BJ (cell line): Measurements from ENCODE around the gene CDKAL1. TPM values are rescaled to one million over a fixed set of nuclear protein-coding genes. Genes with fewer than 3 reads are reported as not detected.

Experiments used
- CTCF ChIA-PET: fragments of 350-600 bp; formaldehyde crosslinking; extraction: SDS; loops from one replicate; lab custom pipeline; 2021; ENCODE audit warnings: antibody characterized with exemption, inconsistent platforms; lab: Yijun Ruan, JAX
- POLR2A ChIA-PET: fragments of 300-600 bp; sonication (Branson Sonifier 250); formaldehyde crosslinking; extraction: SDS; loops from one replicate; lab custom pipeline; 2021; ENCODE audit warnings: antibody characterized with exemption; lab: Charles Lee
- DNase-seq: peaks from one replicate; pipeline ENCODE4 v3.0.0-alpha.2; 2011; ENCODE audit warnings: low read depth
- H3K27me3 ChIP-seq: 2 replicates; pipeline ENCODE4 v1.6.0; 2011; ENCODE audit warnings: low read length; ENCODE audit not compliant: control insufficient read depth, insufficient read depth
- H3K36me3 ChIP-seq: 2 replicates; pipeline ENCODE4 v1.5.1; 2011; ENCODE audit warnings: low read length; ENCODE audit not compliant: control insufficient read depth, insufficient read depth
- H3K4me3 ChIP-seq: 2 replicates; pipeline ENCODE4 v1.5.1; 2011; ENCODE audit warnings: low read depth, mild to moderate bottlenecking, control low read depth, low read length
- CTCF ChIP-seq: IDR thresholded peaks from 2 replicates; pipeline ENCODE4 v1.5.1; 2011; ENCODE audit warnings: low read depth, mild to moderate bottlenecking, control low read depth, inconsistent platforms, low read length, moderate library complexity; ENCODE audit not compliant: insufficient read depth
- polyA plus RNA-seq: library from polyadenylated mRNA; depleted of rRNA; stranded (reverse); fragments of >200 nt; gene quantifications from 2 replicates; pipeline ENCODE4 v1.2.3, GENCODE V29; 2011

CDKAL1 gene
- polyA plus RNA-seq, 1 experiment = 3.8 TPM

DNA sequence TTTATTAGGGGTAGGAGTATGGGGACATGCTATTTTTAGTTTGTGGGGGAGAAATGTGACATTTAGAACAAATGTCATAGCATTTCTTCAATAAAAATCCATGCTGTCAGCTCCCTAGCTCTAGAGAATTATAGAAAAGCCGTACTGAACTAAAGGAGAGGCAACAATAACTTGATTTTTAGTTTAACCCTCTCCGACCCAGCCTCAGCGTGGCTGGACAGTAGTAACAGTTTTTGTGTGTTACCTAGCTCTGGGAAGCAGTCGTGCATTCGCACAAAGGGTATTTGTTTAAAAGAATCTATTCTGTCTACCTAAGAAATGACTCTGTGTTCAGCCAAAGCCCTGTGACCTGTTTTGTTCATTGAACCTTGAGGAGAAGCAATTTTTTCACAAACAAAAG lies 616.9 kb downstream of the CDKAL1 start:
- DNase-seq = no peak
- Histone ChIP-seq H3K27me3 (no peaks in the 10 kb centered on the region), H3K36me3 (no peaks in the 10 kb centered on the region), H3K4me3 (no peak overlapping the region)
- ChIA-PET CTCF (no interaction called here), POLR2A (no interaction called here)
- no peak for TF ChIP-seq CTCF

GRCh38 chr6:21151530-21151929 lies 617.3 kb downstream of the CDKAL1 start:
- POLR2A ChIA-PET = no interaction called here
- no peak for DNase-seq
- TF ChIP-seq CTCF = no peak
- no peaks in the 10 kb centered on the region for H3K36me3 ChIP-seq
- CTCF ChIA-PET = no interaction called here
- no peak overlapping the region for H3K4me3 ChIP-seq
- H3K27me3 ChIP-seq = no peaks in the 10 kb centered on the region

DNA sequence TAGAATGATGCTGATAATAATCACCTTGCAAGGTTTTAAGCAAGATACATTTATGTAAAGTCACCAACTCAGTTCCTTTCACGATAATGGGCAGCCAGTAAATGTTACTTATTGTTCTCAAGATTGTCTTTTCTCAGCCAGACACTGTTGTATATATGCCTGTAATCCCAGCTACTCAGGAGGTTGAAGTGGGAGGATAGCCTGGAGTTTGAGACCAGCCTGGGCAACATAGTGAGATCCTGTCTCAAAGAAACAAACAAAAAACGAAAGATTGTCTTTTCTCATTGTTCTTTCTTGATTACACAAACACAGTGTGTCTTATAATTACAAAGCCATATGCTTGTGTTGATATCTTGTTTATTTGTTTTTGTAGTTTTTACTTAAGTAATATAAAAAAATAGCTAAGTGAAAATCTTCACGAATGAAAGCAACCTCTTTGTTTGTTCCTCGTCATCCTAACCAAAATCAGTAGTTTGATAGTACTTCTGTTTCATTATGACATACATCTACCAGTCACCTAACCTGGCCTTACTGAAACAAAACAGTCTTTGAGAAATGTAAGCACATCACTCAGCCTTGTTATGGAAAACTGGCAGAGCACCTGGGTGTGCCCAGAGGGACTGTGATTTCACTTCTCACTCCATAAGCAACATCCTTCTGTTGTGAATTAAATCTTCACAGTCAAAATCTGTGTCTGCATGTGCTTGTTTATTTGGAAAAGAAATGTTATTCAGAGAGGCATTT lies 623.1 kb downstream of the CDKAL1 start:
- CTCF ChIA-PET = interaction anchor here (0.7 to 1.3 kb wide), 3 partner anchors 9 to 14 kb away, joined by 3 to 5 read pairs (median 4); no protein-coding TSS in a partner anchor
- no peak for DNase-seq

DNA sequence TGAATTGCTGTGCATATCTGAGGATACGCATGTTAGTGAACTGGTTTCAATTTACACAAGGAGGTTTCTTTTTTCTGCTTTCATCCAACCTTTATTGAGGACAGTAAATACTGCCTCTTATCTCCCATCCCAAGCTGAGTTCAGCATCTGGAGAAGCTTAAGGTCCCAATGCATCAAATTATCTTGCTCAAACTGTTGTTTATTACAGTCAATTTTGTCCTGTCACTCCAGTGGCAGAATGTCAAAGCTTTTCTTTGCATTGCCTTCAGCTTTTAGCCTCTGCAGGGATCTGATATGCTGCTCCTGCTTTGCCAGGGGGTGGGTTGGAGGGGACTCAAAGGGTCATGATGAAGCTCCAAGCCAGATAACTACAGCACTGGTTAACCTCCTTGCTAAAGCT lies 623.9 kb downstream of the CDKAL1 start:
- no peak overlapping the region for H3K4me3 ChIP-seq
- no peak for DNase-seq
- CTCF ChIA-PET = interaction anchor here (1.1 kb wide), 1 partner anchor 12 kb away, joined by 4 read pairs; no protein-coding TSS in a partner anchor
- POLR2A ChIA-PET = no interaction called here
- TF ChIP-seq CTCF = no peak
- H3K27me3 ChIP-seq = no peaks in the 10 kb centered on the region
- no peaks in the 10 kb centered on the region for H3K36me3 ChIP-seq

More for the DNA sequence above, 623.1 kb downstream of the CDKAL1 start:
- Histone ChIP-seq H3K4me3 (no peak overlapping the region), H3K36me3 (no peaks in the 10 kb centered on the region), H3K27me3 (no peaks in the 10 kb centered on the region)
- POLR2A ChIA-PET = no interaction called here
- TF ChIP-seq CTCF = no peak

DNA sequence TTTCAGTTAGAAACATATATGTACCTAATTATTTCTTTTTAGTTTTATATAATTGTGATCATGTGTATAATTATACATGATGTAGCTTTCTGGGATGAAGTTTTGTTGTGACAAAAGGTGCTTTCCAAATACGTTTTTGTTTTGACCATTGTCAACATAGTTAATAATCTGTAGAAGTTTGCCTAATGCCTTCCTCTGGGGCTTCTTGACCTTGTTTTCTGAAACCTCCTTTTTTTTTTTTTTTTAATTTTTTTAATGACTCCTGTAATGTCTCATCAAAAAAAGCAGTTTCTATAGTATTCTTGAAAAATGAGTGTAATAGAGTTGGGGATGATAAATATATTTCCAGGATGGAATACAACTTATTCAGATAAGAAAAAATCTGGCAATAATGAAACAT lies 624.6 kb downstream of the CDKAL1 start:
- Histone ChIP-seq H3K4me3 (no peak overlapping the region), H3K27me3 (no peaks in the 10 kb centered on the region), H3K36me3 (no peaks in the 10 kb centered on the region)
- no peak for TF ChIP-seq CTCF
- DNase-seq = no peak
- POLR2A ChIA-PET = no interaction called here
- CTCF ChIA-PET = no interaction called here
